OCI-LY3 (cell line): ENCODE measurements around the gene SFRP5.

Experiments
- H2AFZ ChIP-seq: fragments of 200-600, 300-600 bp; shearing (Covaris generic); 2 replicates; pipeline ENCODE4 v1.6.0; 2014; ENCODE audit warnings: antibody characterized with exemption, low read depth, low read length
- H3K27ac ChIP-seq: fragments of 200-600, 300-600 bp; sonication (generic); 2 replicates; pipeline ENCODE4 v1.5.1; 2014; ENCODE audit warnings: mild to moderate bottlenecking, low read length, moderate library complexity, mixed read lengths
- H3K27me3 ChIP-seq: fragments of 200-600, 300-600 bp; sonication (generic); 2 replicates; pipeline ENCODE4 v1.6.1; 2014; ENCODE audit warnings: low read depth, low read length, mixed read lengths
- H3K36me3 ChIP-seq: fragments of 200-600, 300-600 bp; sonication (generic); replicated peaks from 2 replicates; pipeline ENCODE3; 2014; ENCODE audit warnings: low read depth, low read length, mixed read lengths
- H3K4me1 ChIP-seq: fragments of 300-600, 200-600 bp; sonication (generic); 2 replicates; pipeline ENCODE4 v1.6.1; 2014; ENCODE audit warnings: low read length, mixed read lengths
- H3K4me2 ChIP-seq: fragments of 200-600, 300-600 bp; sonication (generic); 2 replicates; pipeline ENCODE4 v1.6.1; 2014; ENCODE audit warnings: low read length, mixed read lengths
- H3K4me3 ChIP-seq: fragments of 300-600, 200-600 bp; sonication (generic); 2 replicates; pipeline ENCODE4 v1.5.1; 2014; ENCODE audit warnings: antibody characterized with exemption, mild to moderate bottlenecking, low read length, moderate library complexity
- H3K79me2 ChIP-seq: fragments of 300-600, 200-600 bp; shearing (Covaris generic); 2 replicates; pipeline ENCODE4 v1.6.1; 2014; ENCODE audit warnings: mild to moderate bottlenecking, low read length, mixed read lengths
- H3K9ac ChIP-seq: fragments of 300-600, 200-600 bp; shearing (Covaris generic); 2 replicates; pipeline ENCODE4 v1.6.0; 2014; ENCODE audit warnings: mild to moderate bottlenecking, low read length, moderate library complexity
- H3K9me3 ChIP-seq: fragments of 200-600, 300-600 bp; shearing (Covaris generic); 2 replicates; pipeline ENCODE4 v1.6.1; 2014; ENCODE audit warnings: low read length, mixed read lengths; ENCODE audit not compliant: insufficient read depth
- H4K20me1 ChIP-seq: fragments of 200-600, 300-600 bp; sonication (generic); 2 replicates; pipeline ENCODE4 v1.6.1; 2016; ENCODE audit warnings: low read length, mixed read lengths; ENCODE audit not compliant: insufficient read depth
- CTCF ChIP-seq: fragments of 200-600, 300-600 bp; sonication (generic); IDR thresholded peaks from 2 replicates; pipeline ENCODE4 v1.5.1; 2014; ENCODE audit warnings: antibody characterized with exemption, low read length, low read depth
- EZH2phosphoT487 ChIP-seq: fragments of 200-600 bp; shearing (Covaris generic); IDR thresholded peaks from 2 replicates; pipeline ENCODE4 v1.6.1; 2018; ENCODE audit warnings: antibody characterized with exemption, mixed run types, low read depth

SFRP5 gene

GRCh38 chr10:97761331-97761865, 10.4 kb downstream of the SFRP5 start:
- Histone ChIP-seq H3K27ac (no peak overlapping the region), H3K4me2 (no peak overlapping the region), H3K9ac (no peak overlapping the region), H3K79me2 (no peaks in the 10 kb centered on the region), H3K4me1 (peaks cover 11% of the 10 kb centered on the region), H3K9me3 (no peaks in the 10 kb centered on the region), H3K4me3 (no peak overlapping the region), H3K36me3 (peaks cover 9% of the 10 kb centered on the region), H3K27me3 (no peaks in the 10 kb centered on the region), H2AFZ (no peak overlapping the region), H4K20me1 (no peaks in the 10 kb centered on the region)
- no peak for TF ChIP-seq CTCF
- no peak for TF ChIP-seq EZH2phosphoT487

DNA sequence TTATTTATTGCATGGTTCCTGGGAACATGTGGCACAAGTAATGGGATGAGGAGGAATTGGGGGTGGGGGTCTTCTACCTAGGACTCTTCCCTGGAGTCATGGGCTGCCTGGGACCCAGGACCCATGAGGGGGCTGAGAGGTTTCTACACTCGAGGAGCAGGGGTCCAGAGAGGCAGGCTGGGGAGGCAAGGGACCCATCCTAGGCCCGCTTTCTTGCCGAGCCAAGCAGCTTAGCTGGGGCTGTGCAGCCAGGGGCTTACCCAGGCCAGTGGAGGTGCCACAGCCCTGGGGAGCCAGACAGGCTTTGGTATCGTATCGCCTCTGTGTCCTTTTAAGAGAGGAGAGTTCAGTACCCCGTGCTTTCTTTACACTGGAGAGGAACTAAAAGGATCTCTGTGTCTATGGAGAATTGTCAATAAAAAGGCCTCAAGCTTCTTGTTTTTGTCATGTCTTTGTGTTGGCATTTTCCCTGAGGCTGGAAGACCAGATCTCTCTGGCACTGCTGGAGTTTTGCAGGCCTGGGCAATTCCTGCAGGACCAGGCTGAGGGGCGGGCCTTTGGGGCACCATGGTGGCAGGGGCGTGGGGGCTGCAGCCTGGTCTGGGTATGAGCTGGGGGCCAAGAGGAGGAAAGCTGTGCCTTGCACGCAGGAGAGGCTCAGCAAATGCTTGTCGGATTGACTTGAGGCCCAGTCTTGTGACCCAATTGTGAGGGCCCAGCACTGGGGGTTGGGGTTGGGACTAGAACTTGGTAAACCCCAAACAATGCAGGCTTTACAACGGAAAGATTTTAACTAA, 11.1 kb downstream of the SFRP5 start:
- Histone ChIP-seq H3K4me3 (no peak overlapping the region), H3K9ac (no peak overlapping the region), H3K4me2 (no peak overlapping the region), H3K27ac (no peak overlapping the region), H3K36me3 (peaks cover 9% of the 10 kb centered on the region), H3K79me2 (no peaks in the 10 kb centered on the region), H3K4me1 (peaks cover 11% of the 10 kb centered on the region), H4K20me1 (no peaks in the 10 kb centered on the region), H2AFZ (no peak overlapping the region), H3K9me3 (no peaks in the 10 kb centered on the region), H3K27me3 (no peaks in the 10 kb centered on the region)
- TF ChIP-seq CTCF (no peak), EZH2phosphoT487 (no peak)

DNA sequence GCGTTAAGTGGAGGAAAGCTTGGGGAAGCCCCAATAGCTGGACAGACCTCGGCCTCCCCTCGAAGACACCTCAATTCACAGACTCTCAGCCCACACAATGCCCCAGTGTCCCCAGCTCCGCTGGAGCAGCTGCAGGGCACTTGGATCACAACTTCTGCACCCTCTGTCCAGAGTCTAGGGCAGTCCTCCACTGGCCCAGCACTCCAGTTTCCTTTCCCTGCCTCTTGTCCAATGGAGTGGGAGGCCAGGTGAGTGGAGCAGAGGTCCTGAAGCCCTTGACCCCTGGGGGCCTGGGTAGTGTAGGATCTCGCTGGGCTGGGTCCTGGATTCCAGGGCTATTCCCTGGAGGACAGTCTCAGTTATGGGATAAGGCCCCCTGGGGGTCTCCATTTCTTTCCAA, 11.9 kb downstream of the SFRP5 start:
- Histone ChIP-seq H3K27me3 (no peaks in the 10 kb centered on the region), H3K9me3 (no peaks in the 10 kb centered on the region), H3K27ac (no peak overlapping the region), H2AFZ (no peak overlapping the region), H3K4me2 (no peak overlapping the region), H3K36me3 (peaks cover 12% of the 10 kb centered on the region), H3K4me1 (peaks cover 10% of the 10 kb centered on the region), H3K4me3 (no peak overlapping the region), H3K79me2 (no peaks in the 10 kb centered on the region), H4K20me1 (no peaks in the 10 kb centered on the region), H3K9ac (no peak overlapping the region)
- TF ChIP-seq CTCF (no peak), EZH2phosphoT487 (no peak)

GRCh38 chr10:97759158-97759887, 12.5 kb downstream of the SFRP5 start:
- H3K27me3 ChIP-seq = no peaks in the 10 kb centered on the region
- peaks cover 4% of the 10 kb centered on the region for H3K4me1 ChIP-seq
- H3K36me3 ChIP-seq = peaks cover 16% of the 10 kb centered on the region
- no peak overlapping the region for H3K4me3 ChIP-seq
- no peak overlapping the region for H3K4me2 ChIP-seq
- no peak overlapping the region for H3K9ac ChIP-seq
- no peaks in the 10 kb centered on the region for H3K9me3 ChIP-seq
- no peak overlapping the region for H3K27ac ChIP-seq
- TF ChIP-seq CTCF (peak; percentile 50; the same call in 1 of the 2 replicates), EZH2phosphoT487 (no peak)
- no peak overlapping the region for H2AFZ ChIP-seq
- H4K20me1 ChIP-seq = no peaks in the 10 kb centered on the region
- H3K79me2 ChIP-seq = no peaks in the 10 kb centered on the region
